HFF-Myc (cell line): ENCODE measurements around the gene AGAP3.

Experiments used
- DNase-seq: peaks from one replicate; pipeline ENCODE4 v3.0.0-alpha.2; 2011; ENCODE audit warnings: low read depth; ENCODE audit errors: extremely low read depth
- H3K4me3 ChIP-seq: replicated peaks from 2 replicates; pipeline ENCODE4 v1.5.1; 2011; ENCODE audit warnings: low read depth, mild to moderate bottlenecking, control low read depth, low read length
- TF ChIP-seq, protein P1 (sequence below): IDR thresholded peaks from 2 replicates; pipeline ENCODE4 v1.5.1; 2012; ENCODE audit warnings: mild to moderate bottlenecking, low read depth, low read length, control low read depth; ENCODE audit errors: missing control alignments

Gene AGAP3

GRCh38 chr7:151117565-151117964, 31.3 kb downstream of the AGAP3 start:
- H3K4me3 ChIP-seq: no peak overlapping the region
- DNase-seq: no peak
- TF ChIP-seq, protein P1, sequence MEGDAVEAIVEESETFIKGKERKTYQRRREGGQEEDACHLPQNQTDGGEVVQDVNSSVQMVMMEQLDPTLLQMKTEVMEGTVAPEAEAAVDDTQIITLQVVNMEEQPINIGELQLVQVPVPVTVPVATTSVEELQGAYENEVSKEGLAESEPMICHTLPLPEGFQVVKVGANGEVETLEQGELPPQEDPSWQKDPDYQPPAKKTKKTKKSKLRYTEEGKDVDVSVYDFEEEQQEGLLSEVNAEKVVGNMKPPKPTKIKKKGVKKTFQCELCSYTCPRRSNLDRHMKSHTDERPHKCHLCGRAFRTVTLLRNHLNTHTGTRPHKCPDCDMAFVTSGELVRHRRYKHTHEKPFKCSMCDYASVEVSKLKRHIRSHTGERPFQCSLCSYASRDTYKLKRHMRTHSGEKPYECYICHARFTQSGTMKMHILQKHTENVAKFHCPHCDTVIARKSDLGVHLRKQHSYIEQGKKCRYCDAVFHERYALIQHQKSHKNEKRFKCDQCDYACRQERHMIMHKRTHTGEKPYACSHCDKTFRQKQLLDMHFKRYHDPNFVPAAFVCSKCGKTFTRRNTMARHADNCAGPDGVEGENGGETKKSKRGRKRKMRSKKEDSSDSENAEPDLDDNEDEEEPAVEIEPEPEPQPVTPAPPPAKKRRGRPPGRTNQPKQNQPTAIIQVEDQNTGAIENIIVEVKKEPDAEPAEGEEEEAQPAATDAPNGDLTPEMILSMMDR: no peak

- H3K4me3 ChIP-seq: no peak overlapping the region
- DNase-seq: no peak
- TF ChIP-seq, protein P1: no peak
Observed at GRCh38 chr7:151118108-151119054, 32.1 kb downstream of the AGAP3 start.

DNA sequence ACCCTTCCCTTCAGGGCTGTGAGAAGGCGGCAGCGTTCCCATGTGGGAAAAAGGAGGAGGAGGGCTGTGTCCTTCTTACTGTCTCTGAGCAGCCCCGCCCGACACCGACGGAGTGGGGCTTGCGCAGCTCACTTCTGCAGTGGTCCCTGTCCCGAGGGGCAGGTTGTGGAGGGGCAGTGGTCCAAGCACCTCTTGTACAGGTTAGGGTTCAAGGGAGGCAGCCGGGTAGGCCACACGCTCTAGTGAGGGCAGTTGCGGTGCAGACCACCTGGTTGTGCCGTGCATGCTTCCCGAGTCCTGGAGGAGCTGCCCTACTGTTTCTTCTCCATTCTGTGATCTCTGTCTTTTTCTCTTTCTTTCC, 32.8 kb downstream of the AGAP3 start:
- TF ChIP-seq, protein P1: no peak
- no peak overlapping the region for H3K4me3 ChIP-seq
- DNase-seq: no peak

- no peak for DNase-seq
- TF ChIP-seq, protein P1: no peak
- H3K4me3 ChIP-seq: no peak overlapping the region
Observed at GRCh38 chr7:151119902-151120301, 33.6 kb downstream of the AGAP3 start.

DNA sequence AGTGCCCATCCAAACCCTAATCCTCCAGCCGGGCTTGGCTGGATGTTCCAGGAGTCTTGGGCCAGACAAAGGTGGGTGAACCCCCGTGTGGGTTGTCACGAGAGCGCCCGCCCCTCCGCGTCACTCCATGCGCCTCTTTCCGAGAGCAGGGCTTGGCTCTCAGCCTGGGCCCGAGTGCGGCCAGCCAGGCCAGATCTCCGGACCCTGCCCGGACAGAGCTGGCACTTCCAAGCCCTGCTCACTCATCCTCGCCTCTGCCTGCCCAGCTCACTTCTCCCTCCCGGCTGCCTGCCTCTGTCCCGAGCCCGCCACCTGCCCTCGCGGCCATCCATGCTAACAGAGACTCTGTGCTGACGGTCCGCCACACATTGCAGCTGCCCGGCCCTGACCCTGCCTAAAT, 34.6 kb downstream of the AGAP3 start:
- DNase-seq: no peak
- H3K4me3 ChIP-seq: no peak overlapping the region
- TF ChIP-seq, protein P1: no peak

DNA sequence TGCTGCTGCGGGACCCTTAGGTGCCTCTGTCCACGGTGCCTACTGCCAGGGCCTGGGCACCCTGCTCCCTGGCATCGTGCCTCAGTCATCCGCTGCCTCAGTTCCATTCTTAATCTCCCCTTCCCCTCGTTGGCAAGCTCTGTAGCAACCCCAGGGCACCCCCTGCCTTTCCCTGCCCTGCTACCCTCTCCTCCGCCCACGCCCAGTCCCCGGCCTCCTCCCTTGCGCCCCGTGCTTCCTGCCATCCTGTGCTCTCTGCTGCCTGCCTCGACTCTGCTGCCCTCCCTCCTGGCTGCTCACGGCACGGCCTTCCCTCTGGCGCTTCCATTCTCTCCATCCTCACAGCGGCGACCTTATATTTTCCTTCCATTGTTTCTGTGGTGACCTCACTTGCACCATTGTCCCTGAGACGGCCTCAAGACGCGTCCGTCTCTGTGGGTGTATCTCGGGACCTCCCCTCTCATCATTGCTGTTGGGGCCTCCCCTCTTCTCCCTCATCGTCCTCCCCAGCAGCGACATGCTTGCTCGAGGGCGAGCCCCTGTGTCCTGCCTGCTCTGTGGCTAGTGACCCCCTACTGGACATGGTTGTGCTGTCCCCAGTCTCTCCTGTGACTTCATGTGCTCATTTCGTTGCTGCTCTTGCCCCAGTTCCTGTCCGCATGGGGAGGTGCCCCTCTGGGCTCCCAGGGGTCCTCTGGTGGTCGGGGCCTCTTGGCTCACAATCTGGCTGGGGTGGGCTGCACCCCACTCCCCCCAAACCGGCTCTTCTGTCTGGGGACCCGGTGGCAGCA, 35.3 kb downstream of the AGAP3 start:
- TF ChIP-seq, protein P1: no peak
- H3K4me3 ChIP-seq: no peak overlapping the region
- no peak for DNase-seq
